OCI-LY7 (cell line): Measurements from ENCODE around the gene ROBO2. TPM values are rescaled to one million over a fixed set of nuclear protein-coding genes. Genes with fewer than 3 reads are reported as not detected.

Source experiments
- BruUV-seq: library from RNA; stranded (reverse); fragments of 400-500 nt; replicated peaks from 2 replicates; lab custom pipeline; 2021; lab: Mats Ljungman, UMichigan
- CTCF ChIA-PET: fragments of 300-600 bp; sonication (Branson Sonifier 250); formaldehyde crosslinking; loops from one replicate; lab custom pipeline; 2022; ENCODE audit warnings: antibody characterized with exemption; ENCODE audit not compliant: unreplicated experiment; lab: Charles Lee
- POLR2A ChIA-PET: fragments of 300-600 bp; sonication (Branson Sonifier 250); formaldehyde crosslinking; loops from one replicate; lab custom pipeline; 2022; ENCODE audit warnings: antibody characterized with exemption; lab: Charles Lee
- DNase-seq: peaks from one replicate; pipeline ENCODE4 v3.0.0-alpha.2; 2015; ENCODE audit warnings: low spot score
- H2AFZ ChIP-seq: fragments of 200-600 bp; sonication (generic), shearing (Covaris generic); 2 replicates; pipeline ENCODE4 v1.6.1; 2014; ENCODE audit warnings: mild to moderate bottlenecking, antibody characterized with exemption, low read length, moderate library complexity
- H3K27ac ChIP-seq: fragments of 200-600 bp; sonication (generic); 2 replicates; pipeline ENCODE4 v1.5.1; 2014; ENCODE audit warnings: mixed run types, low read depth, mild to moderate bottlenecking, moderate library complexity, low read length, inconsistent platforms; ENCODE audit not compliant: poor library complexity, severe bottlenecking
- H3K36me3 ChIP-seq: fragments of 200-600 bp; sonication (generic); 2 replicates; pipeline ENCODE4 v1.6.1; 2014; ENCODE audit warnings: mild to moderate bottlenecking, antibody characterized with exemption, low read length, moderate library complexity, mixed read lengths; ENCODE audit not compliant: insufficient read depth
- H3K4me1 ChIP-seq: fragments of 200-600 bp; sonication (generic); 2 replicates; pipeline ENCODE4 v1.5.1; 2014; ENCODE audit warnings: mild to moderate bottlenecking, low read length; ENCODE audit not compliant: insufficient read depth, poor library complexity, severe bottlenecking
- H3K4me2 ChIP-seq: fragments of 200-600 bp; sonication (generic); 2 replicates; pipeline ENCODE4 v1.6.1; 2014; ENCODE audit warnings: mild to moderate bottlenecking, low read length
- H3K4me3 ChIP-seq: fragments of 200-600 bp; sonication (generic); 2 replicates; pipeline ENCODE4 v1.5.1; 2014; ENCODE audit warnings: mild to moderate bottlenecking, low read depth, low read length; ENCODE audit not compliant: poor library complexity, severe bottlenecking
- H3K79me2 ChIP-seq: fragments of 200-600 bp; sonication (generic); 2 replicates; pipeline ENCODE4 v1.6.1; 2016; ENCODE audit warnings: low read depth, mild to moderate bottlenecking, low read length, moderate library complexity, mixed read lengths; ENCODE audit not compliant: insufficient read depth
- H3K9me2 ChIP-seq: fragments of 200-600 bp; sonication (generic); 2 replicates; pipeline ENCODE4 v1.6.1; 2016; ENCODE audit warnings: mild to moderate bottlenecking, low read length, mixed read lengths; ENCODE audit not compliant: insufficient read depth
- H3K9me3 ChIP-seq: fragments of 200-600 bp; sonication (generic); 2 replicates; pipeline ENCODE4 v1.6.1; 2014; ENCODE audit warnings: mild to moderate bottlenecking, mixed run types, low read length, mixed read lengths
- H4K20me1 ChIP-seq: fragments of 200-600 bp; sonication (generic); 2 replicates; pipeline ENCODE4 v1.6.1; 2014; ENCODE audit warnings: mild to moderate bottlenecking, antibody characterized with exemption, low read length, moderate library complexity, mixed read lengths; ENCODE audit not compliant: insufficient read depth
- CTCF ChIP-seq: fragments of 200-600 bp; sonication (generic); conservative IDR thresholded peaks from 2 replicates; pipeline ENCODE4 v1.5.1; 2014; ENCODE audit warnings: mild to moderate bottlenecking, antibody characterized with exemption, low read length, moderate library complexity, mixed read lengths
- EZH2phosphoT487 ChIP-seq: fragments of 200-600 bp; sonication (generic); IDR thresholded peaks from 2 replicates; pipeline ENCODE4 v1.6.1; 2018; ENCODE audit warnings: low read depth, borderline replicate concordance, mild to moderate bottlenecking, mixed run types, antibody characterized with exemption, low read length, moderate library complexity, mixed read lengths
- intact Hi-C: fragments of 100-400 bp; cut with micrococcal nuclease; formaldehyde crosslinking; loops from one replicate; pipeline ENCODE4 v1.10.0; 2022; ENCODE audit not compliant: unreplicated experiment
- total RNA-seq, 2 experiments: library from RNA; depleted of rRNA in 1 of 2; stranded (reverse); fragments of >200 nt in 1 of 2; shearing (Covaris generic) in 1 of 2; gene quantifications; 2 replicates each; pipeline ENCODE4 v1.2.3, GENCODE V29; 2014 to 2022

The ROBO2 gene
- total RNA-seq, 2 experiments from 2014 or later = 0.06 to 4.8 TPM

GRCh38 chr3:77079988-77080610 is 40.2 kb downstream of the ROBO2 start:
- TF ChIP-seq EZH2phosphoT487 (no peak), CTCF (no peak)
- intact Hi-C loops = no loop called here
- BruUV-seq = no TSS peak
- Histone ChIP-seq H3K36me3 (no peaks in the 10 kb centered on the region), H4K20me1 (no peaks in the 10 kb centered on the region), H2AFZ (no peak overlapping the region), H3K9me3 (no peaks in the 10 kb centered on the region), H3K27ac (no peak overlapping the region), H3K4me1 (no peaks in the 10 kb centered on the region), H3K9me2 (no peaks in the 10 kb centered on the region), H3K4me3 (no peak overlapping the region), H3K79me2 (no peaks in the 10 kb centered on the region), H3K4me2 (no peak overlapping the region)
- no peak for DNase-seq
- POLR2A ChIA-PET = interaction anchor here (0.6 kb wide), 1 partner anchor 213 kb away, joined by 4 read pairs; no protein-coding TSS in a partner anchor
- CTCF ChIA-PET = no interaction called here

GRCh38 chr3:77081240-77081661 is 41.4 kb downstream of the ROBO2 start:
- Histone ChIP-seq H3K4me2 (no peak overlapping the region), H3K27ac (no peak overlapping the region), H4K20me1 (no peaks in the 10 kb centered on the region), H3K4me1 (no peaks in the 10 kb centered on the region), H3K4me3 (no peak overlapping the region), H2AFZ (no peak overlapping the region), H3K9me2 (no peaks in the 10 kb centered on the region), H3K79me2 (no peaks in the 10 kb centered on the region), H3K36me3 (no peaks in the 10 kb centered on the region), H3K9me3 (no peaks in the 10 kb centered on the region)
- BruUV-seq = no TSS peak
- ChIA-PET CTCF (no interaction called here), POLR2A (no interaction called here)
- TF ChIP-seq CTCF (no peak), EZH2phosphoT487 (no peak)
- intact Hi-C loops = no loop called here
- DNase-seq = no peak

GRCh38 chr3:77084511-77084910 is 44.6 kb downstream of the ROBO2 start:
- TF ChIP-seq EZH2phosphoT487 (no peak), CTCF (no peak)
- intact Hi-C loops = no loop called here
- no peak for DNase-seq
- H3K79me2 ChIP-seq = no peaks in the 10 kb centered on the region
- no peaks in the 10 kb centered on the region for H3K4me1 ChIP-seq
- no peak overlapping the region for H3K4me2 ChIP-seq
- no peaks in the 10 kb centered on the region for H3K9me3 ChIP-seq
- no peaks in the 10 kb centered on the region for H4K20me1 ChIP-seq
- H3K36me3 ChIP-seq = no peaks in the 10 kb centered on the region
- CTCF ChIA-PET = no interaction called here
- no peaks in the 10 kb centered on the region for H3K9me2 ChIP-seq
- H2AFZ ChIP-seq = no peak overlapping the region
- H3K4me3 ChIP-seq = no peak overlapping the region
- BruUV-seq = no TSS peak
- no peak overlapping the region for H3K27ac ChIP-seq
- POLR2A ChIA-PET = no interaction called here
